Dermis microvascular lymphatic vessel endothelial cell (primary cell): Measurements from ENCODE around the gene GYS2. TPM values are rescaled to one million over a fixed set of nuclear protein-coding genes. Genes with fewer than 3 reads are reported as not detected.
"Not testable (repeated sequence)": the region's sequence is repeated elsewhere in the genome, so short reads cannot be mapped to it uniquely, and the experiment has no call there.

Experiments used
- DNase-seq, 2 donors: peaks; one replicate each; pipeline versions ENCODE4 v3.0.0 to v3.0.0-alpha.2; 2010; ENCODE audit warnings: low read depth in 2 of 2
- total RNA-seq: library from RNA; depleted of rRNA; stranded (reverse); fragments of >200 nt; gene quantifications from 2 replicates; pipeline ENCODE4 v1.2.1, GENCODE V29; 2014

The GYS2 gene
- total RNA-seq: not detected in 2 replicates

DNA sequence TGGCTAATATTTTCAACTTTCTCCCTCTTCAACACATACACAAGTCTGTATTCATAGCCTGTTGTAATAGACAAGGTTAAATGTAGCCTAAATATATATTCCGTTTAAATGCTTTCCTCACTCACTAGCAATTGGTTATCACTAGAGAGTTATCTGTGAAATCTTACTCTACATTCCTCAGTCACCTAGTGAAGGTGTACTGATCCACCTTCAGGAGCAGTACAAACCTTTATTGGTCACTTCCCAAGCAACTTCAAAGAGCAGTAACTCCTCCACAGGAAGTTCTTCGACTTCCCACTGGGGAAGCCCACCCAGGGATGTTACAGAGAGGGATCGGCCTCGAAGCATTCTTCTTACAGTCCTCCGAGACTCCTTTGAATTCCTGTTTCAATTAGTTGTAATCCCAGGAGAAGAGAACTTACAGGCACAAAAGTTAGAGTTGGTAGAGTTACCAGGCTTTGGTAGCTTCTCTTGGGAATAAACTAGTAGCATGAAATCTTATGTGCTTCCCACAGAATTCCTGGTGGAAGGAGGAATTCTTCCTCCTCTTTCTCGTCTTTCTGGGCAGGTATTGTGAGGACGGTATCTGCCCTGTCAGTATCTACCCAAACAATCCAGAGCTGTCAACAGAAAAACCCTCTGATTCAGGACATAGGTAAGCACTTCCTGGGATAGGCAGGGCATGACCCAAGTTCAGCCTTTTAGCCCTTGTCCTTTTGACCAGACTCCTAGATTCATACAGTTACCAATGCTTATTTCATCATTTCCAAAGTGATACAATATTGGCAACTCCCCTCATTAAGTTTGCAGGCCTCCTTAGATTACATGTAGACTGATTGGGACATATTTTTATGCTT lies at the start of gene GYS2:
Gene GYS2 (minus strand): TSS at position 603 of the 857 bp plus-strand sequence. CDS start 255 bp downstream, at position 348.
- DNase-seq: no peak

DNA sequence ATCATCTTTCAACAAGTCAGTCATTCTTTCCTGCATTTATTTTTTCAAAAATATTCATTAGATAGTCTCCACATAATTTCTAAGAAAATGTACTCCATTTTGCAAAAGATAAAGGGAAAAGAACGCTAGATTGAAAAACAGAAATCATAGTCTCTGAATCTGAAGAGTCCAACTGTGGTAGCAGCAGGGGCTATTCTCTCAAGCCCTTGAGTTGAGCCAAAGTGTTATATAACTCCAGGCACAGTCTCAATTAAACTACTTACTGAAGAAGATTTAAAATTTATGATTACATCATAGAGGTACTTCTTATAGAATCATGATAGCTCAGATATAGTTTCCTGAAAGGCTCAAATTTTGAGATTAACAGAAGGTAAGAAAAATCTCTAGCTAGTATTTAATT lies 47.2 kb upstream of the GYS2 start:
- DNase-seq: no peak

DNA sequence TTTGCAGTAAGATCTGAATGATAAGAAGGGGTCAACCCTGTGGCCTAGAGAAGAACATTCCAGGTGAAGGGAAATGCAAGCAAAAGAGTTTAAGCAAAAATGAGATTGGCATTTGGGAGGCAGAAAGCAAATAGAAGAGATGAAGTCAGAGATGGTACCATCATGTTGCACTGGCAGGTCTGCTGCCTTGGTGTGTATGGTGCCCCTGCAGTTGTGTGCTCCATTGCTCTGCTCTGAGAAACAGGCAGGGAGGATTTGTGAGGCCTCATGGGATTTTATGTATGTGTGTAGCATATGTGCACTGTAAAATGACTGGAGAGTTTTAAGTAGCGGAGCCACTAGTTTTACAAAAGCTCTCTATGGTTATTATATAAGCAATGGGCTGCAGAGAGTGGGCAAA lies 46.4 kb upstream of the GYS2 start:
- no peak for DNase-seq

DNA sequence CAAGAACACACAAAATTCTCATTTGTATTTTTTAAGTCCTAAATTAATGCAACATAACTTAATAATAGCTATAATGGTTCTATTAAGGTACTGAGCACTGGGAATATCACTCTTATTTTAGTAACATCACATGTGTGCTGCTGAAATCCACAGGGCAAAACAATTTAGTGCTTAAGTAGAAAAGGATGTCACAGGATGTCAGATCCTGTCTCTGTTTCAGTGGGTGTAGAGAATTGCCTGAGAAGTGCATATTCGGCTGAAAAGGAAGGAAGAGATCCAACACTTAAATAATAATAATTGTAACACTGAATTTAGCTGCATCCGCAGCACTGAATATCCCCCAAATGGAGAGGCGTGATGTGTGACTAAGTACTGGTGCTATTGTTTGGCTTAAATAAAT lies 44.4 kb upstream of the GYS2 start:
- DNase-seq: no peak

DNA sequence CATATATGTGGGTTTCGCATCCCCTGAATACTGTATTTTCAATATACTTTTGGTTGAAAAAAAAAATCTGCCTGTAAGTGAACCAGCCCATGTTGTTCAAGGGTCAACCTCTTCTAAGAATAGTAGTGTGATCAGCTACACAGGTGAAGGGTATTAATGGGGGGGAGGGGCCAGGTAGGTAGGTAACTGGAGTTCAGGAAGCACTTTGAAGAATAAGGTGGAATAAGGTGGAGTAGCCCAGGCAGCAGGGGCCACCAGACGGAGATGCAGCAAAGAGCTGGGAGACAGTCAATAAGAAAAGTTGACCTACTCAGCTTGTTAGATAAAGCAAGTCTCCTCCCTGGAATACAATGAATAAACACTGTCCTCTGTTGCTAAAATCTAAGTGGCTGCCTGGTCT lies 43.7 kb upstream of the GYS2 start:
- no peak for DNase-seq

DNA sequence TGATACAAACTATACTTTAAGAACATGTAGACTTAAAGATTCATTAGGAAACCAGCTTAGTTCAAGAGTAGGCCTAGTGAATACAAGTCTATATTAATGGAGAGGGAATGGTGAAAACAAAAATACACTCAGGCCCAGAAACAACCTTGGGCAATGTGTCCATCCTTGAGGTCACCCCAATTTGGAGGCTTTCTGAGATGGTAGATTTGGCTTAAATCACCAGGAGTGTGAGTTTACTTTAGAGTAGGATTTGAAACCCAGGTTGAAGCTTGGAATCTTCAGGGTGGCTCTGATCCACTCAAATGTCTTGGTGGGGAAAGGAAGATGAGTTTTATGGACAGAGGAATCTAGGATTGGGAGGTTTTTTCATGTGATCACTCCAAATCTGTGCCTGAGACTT lies 42.5 kb upstream of the GYS2 start:
- no peak for DNase-seq

DNA sequence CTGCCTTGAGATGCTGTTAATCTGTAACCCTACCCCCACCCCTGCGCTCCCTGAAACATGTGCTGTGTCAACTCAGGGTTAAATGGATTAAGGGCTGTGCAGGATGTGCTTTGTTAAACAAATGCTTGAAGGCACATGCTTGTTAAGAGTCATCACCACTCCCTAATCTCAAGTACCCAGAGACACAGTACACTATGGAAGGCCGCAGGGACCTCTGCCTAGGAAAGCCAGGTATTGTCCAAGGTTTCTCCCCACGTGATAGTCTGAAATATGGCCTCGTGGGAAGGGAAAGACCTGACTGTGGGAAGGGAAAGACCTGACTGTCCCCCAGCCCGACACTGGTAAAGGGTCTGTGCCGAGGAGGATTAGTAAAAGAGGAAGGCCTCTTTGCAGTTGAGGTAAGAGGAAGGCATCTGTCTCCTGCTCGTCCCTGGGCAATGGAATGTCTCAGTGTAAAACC lies 40.4 kb upstream of the GYS2 start:
- not testable (repeated sequence) for DNase-seq

DNA sequence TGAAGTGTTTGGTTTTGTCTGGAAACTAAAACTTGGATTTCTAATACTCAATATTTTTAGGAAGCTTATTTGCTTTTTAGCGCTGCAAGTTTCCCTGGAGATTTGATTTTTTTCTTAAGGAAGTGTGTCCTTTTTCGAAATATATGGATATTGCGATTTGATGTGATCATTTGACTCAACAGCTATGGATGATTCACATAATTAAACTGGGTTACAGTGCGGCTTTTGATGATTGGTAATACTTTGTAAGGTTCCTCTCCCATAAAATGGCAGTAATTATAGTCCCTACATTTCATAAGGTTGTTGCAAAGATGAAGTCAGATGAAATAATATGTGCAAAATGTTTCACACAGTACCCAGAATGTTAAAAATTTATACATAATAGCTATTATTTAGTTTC lies 39.9 kb upstream of the GYS2 start:
- DNase-seq: no peak

DNA sequence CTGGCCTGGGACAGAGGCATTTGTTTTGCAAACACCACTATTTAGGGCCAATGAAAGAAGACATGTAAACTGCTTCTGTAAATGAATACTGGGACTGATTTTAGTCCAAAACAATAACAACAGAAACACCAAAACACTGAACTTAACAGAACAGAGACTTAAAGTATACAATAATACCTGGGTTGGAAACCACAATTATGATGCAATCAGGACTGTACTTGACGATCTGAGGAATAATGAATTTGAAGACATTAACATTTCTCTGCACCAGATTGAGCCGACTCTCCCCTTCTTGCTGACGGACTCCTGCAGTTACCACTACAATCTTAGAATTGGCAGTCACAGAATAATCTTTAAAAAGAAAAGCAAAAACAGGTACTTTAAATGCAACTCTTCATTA lies 39.1 kb upstream of the GYS2 start:
- DNase-seq: no peak

DNA sequence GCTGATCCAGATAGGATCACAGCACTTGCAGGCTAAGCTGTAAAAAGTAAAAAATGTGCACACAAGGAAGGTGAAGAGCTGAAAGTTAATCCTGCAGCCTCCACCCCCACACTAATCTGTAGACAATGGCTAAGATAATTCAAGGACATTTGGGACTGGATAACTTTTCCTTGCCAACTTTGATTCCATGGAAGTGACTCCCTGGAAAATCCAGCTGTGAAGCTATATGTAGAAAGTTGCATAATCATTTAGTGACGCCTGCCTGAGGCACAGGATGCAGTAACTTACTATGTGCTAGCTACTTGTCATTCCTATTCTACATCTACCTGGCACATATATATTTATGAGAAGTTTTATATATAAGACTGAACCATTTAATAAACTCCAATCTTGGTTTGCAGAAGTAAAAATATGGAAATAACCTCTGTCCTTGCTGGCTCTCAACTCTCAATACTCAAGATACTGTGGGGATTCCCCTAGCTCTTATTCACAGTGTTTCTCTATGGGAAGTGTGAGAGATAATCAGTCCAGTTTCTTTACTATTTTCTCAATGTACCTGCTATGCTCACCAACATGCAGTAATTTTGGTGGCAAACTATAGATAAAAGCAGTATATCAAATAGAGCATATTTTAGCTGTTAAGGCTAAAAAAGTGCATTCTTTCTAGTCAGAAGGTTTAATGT lies 38.2 kb upstream of the GYS2 start:
- DNase-seq: no peak

DNA sequence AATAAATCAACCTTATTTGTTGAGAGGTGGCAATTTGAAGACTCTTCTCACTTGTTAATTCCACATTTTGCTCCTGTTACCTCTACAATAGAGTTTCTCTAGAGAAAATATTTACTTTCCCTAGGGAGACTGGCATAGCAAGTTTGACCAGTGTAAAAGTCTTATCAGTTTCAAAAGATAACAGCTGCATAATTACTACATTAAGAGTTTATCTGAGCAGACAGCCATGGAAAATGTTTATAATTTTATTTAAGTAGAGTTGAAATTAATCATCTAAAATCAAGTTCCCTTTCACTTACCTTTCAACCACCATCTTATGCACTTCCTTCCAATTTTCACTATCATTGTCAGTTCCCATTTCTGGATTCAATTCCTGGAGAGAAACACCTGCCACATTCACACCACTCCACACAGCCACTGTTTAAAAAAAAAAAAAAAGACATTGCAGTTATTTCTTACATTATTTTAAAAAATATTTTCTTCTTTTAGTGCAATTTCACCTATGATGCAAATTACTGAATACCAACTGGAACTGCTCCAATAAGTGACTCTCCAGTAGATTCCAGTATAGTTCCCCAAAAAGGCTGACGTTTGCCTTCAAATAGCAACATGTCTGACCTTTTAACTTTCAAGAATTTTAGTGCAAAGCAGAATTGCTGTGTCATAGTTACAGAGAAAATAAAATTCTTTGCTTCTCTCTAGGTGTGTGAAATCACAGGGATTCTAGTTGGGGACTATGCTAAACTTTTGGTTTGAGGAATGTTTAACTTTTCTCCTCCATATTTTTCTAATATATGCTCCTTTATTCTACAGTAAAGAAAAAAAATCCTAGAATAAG lies 33.6 kb upstream of the GYS2 start:
- DNase-seq: no peak

DNA sequence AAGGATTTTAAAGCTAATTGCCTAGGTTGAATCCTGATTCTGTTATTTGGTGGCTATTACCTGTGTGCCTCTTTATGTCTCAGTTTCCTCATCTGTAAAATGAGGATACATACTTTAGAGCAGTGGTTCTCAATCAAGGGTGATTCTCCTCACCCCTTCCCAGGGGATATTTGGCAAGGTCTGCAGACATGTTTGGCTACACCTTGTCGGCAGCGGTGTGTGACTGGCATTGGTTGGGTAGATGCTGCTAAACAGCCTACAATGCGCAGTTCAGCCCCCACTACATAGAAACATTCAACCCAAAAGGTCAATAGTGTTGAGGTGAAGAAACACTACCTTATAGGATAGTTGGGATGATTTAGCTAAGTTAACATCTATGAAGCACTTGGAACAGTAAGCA lies 29.6 kb upstream of the GYS2 start:
- DNase-seq: no peak

DNA sequence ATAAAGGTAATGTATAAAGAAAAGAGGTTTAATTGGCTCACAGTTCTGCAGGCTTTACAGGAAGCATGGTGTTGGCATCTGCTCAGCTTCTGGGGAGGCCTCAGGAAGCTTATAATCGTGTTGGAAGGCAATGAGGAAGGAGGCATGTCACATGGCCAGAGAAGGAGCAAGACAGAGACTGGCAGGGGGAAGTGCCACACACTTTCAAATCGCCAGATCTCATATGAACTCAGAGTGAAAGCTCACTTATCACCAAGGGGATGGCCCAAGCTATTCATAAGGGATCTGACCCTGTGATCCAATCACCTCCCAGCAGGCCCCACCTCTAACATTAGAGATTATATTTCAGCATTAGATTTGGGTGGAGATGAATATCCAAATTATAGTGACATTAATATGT lies 26.7 kb upstream of the GYS2 start:
- no peak for DNase-seq

DNA sequence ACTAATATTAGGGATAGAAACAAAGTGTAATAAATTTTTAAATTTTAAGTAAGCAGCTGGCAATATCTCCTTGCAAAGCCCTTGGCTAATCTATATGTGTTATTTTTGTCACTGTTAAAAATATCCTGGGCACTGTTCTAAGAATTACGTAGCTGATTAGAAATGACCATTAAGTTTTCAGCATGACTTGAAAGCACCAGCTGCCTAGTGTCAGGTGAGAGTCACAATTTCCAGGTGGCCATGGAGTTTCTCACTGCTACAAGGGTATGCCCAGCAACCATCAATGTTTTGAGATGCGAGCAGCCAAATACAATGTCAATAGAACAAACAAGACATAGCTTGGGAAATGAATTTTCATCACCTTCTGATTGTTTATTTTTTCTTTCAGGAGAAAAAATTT lies 23.3 kb upstream of the GYS2 start:
- no peak for DNase-seq

DNA sequence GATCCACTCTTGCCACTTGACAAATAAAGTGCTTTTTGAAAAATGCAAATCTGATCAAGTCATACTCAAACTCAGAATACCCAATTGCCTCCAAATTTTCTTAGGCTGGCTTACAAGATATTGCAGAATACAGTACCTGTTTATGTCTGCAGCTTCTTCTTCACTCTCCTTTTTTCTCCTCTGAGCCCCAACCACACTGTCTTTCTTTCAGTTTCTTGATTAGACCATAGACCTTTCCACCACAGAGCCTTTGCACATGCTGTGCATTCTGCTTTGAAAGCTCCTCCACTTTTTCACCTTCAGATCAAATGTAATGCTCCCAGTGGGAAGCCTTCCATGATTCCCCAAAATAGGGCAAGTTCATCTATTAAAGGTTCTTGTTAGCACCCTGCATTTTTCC lies 13.9 kb upstream of the GYS2 start:
- no peak for DNase-seq

DNA sequence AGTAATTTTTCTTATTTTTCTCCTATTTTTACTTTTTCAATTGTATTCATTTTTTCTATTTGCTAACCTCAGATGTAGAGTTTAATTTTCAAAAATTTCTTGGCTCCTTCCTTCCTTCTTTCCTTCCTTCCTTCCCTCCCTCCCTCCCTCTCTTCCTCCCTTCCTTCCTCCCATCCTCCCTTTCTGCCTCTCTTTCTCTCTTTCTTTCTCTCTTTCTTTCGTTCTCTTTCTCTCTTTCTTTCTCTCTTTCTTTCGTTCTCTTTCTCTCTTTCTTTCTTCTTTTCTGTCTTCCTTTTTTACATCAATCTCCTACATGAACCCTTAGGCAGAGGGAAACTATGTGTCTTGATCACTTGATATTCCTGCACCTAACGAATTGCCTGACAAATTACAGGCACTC lies 12.4 kb upstream of the GYS2 start:
- no peak for DNase-seq

DNA sequence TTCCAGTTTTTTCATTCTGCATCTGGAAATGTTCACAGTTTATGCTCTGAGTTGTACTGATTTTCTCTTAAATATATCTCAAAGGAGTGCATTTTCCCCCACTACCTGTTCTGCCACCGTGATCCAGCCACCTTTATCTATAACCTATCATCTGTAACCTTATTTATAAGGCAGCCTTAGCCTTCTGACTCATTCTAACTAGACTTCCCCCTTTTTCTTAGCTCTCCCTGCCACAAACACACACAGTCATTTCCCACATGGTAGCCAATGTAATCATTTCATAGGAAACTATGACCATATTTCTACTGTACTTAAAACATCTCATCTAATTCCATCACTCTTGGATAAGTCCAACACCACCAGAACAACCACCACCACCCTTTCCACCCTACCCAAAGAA lies 10.8 kb upstream of the GYS2 start:
- DNase-seq: peak; percentile 37 to 85

DNA sequence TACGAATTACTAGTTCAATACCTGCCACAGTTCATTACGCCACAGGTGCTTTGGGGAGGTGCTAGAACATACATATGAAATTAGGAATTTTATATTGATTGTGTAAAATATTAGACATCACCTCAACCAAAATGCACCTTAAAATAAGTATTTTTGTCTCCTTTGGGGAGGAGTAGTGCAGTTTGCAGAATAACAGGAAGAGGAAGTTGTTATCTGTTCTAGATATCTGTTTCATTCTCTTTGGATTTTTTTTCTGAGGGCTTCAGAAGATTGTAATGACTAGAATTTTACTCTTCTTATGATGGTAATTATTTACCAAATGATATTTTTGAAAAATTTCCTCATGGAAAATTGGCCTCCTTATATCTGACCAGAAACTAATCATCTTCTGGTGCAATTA lies 9.9 kb upstream of the GYS2 start:
- DNase-seq: no peak

DNA sequence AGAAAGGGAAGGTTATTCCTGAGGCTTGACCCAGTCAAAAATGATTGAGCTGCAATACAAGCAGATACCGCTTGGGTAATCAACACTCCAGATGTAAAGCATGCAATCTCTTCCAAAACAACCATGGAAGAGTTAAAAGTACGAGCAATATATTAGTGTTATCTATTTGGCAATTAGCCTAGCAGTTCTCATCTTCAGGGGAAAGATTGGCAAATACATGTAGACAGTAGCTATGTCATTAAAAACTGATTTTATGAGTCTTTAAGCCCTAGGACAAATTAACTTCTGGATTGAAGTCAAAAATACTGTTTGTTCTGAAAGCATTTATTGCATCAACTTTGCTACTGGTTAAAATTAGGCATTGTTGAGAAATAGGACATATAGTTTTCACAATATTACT lies 9.3 kb upstream of the GYS2 start:
- no peak for DNase-seq

DNA sequence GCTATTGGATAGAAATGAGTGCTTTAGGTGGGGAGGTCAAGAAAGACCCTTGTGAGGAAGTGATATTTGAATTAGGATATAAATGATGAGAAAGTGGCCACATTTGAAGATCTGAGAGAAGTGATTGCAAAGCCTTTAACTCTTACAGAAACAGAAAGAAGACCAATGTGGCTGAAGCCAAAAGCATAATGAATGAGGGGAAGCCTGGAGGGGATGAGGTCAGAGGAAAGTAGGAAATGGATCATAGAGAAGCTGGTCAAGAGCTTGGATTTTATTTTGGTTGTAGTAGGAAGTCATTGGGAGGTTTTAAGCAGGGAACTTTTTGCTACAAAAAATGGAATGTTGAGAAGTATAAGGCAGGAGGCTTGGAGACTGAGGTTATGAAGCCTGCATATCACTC lies 3.5 kb upstream of the GYS2 start:
- DNase-seq: peak in 1 of 2 donors; percentile 23

DNA sequence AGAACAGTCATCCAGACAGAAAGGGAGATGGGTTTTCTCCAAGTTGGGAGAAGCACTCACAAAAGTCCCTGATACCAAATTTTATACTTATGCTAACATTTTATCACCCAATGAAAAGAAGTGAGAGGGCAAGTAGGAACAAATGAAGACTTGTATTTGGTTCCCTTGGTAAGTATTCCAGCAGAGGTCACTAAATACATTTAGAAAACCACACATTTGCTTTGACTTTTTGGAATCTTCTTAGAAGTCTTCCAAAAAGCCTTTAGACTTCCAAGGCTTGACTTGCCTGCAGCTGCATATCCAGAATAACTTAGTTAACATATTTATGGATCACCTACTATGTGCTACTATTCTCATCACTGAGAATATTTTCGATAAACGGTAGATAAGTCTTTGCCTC lies 3.1 kb upstream of the GYS2 start:
- DNase-seq: peak; percentile 5 to 35

DNA sequence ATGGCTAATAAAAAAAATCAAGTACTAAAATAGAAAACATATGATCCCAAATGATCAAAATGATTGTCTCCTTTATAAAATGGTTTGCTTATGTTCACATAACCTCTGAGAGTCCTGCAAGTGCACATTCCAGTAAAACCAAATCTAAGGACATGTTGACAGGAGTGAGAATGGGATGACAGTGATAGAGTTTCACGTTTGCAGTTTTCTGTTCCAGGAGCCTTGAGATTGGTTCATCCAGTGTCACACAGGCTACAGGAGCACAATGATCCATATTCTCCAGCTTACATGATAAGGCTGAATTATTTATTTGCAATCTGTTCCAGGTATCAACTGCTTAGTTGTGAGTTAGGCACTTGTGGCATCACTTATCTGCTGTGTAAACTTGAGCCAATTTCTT lies 1.5 kb upstream of the GYS2 start:
- no peak for DNase-seq
